Measurements from ENCODE around the gene TMEM212. TPM values are rescaled to one million over a fixed set of nuclear protein-coding genes. Genes with fewer than 3 reads are reported as not detected.

TMEM212 gene
- total and polyA plus RNA-seq, 7 donors: not detected

- ATAC-seq (no peak), DNase-seq (no peak)
- no peak overlapping the region for H3K27ac ChIP-seq
- H3K4me1 ChIP-seq: no peaks in the 10 kb centered on the region
- no peaks in the 10 kb centered on the region for H3K27me3 ChIP-seq (ENCODE audit: insufficient read depth in 3 of 3, low read length in 2 of 3)
- no peaks in the 10 kb centered on the region for H3K9me3 ChIP-seq
- no peaks in the 10 kb centered on the region for H3K36me3 ChIP-seq (ENCODE audit: insufficient read depth in 1 of 2, low read depth in 1 of 2)
- WGBS, 3 donors: 78 to 88% (median 80%) methylated on average over 2 of the region's 2 CpGs
- intact Hi-C loops (cut with DNase I): no loop called here
- no peak overlapping the region for H3K4me3 ChIP-seq
- TF ChIP-seq CTCF (IDR thresholded peaks at IDR 0.05): no peak
These were observed 3.4 kb downstream of the TMEM212 start for GRCh38 chr3:171846597-171846996.

GRCh38 chr3:171847133-171847532, 4.0 kb downstream of the TMEM212 start:
- DNase-seq (no peak), ATAC-seq (no peak)
- no peaks in the 10 kb centered on the region for H3K4me1 ChIP-seq
- 59 to 69% (median 63%) methylated on average over 6 of the region's 6 CpGs for WGBS, 3 donors
- no peaks in the 10 kb centered on the region for H3K9me3 ChIP-seq
- no peak overlapping the region for H3K4me3 ChIP-seq
- no peaks in the 10 kb centered on the region for H3K27me3 ChIP-seq (ENCODE audit: insufficient read depth in 3 of 3, low read length in 2 of 3)
- intact Hi-C loops (cut with DNase I): no loop called here
- no peak for TF ChIP-seq CTCF (IDR thresholded peaks at IDR 0.05)
- no peaks in the 10 kb centered on the region for H3K36me3 ChIP-seq (ENCODE audit: insufficient read depth in 1 of 2, low read depth in 1 of 2)
- no peak overlapping the region for H3K27ac ChIP-seq

GRCh38 chr3:171847595-171848259, 4.6 kb downstream of the TMEM212 start:
- DNase-seq (no peak), ATAC-seq (no peak)
- no peak for TF ChIP-seq CTCF (IDR thresholded peaks at IDR 0.05)
- Histone ChIP-seq H3K4me1 (no peaks in the 10 kb centered on the region), H3K36me3 (ENCODE audit: insufficient read depth in 1 of 2, low read depth in 1 of 2) (no peaks in the 10 kb centered on the region), H3K4me3 (no peak overlapping the region), H3K27me3 (ENCODE audit: insufficient read depth in 3 of 3, low read length in 2 of 3) (no peaks in the 10 kb centered on the region), H3K27ac (no peak overlapping the region), H3K9me3 (no peaks in the 10 kb centered on the region)
- intact Hi-C loops (cut with DNase I): no loop called here
- WGBS, 3 donors: 67 to 88% (median 87%) methylated on average over 3 of the region's 3 CpGs

GRCh38 chr3:171849617-171850319, 6.6 kb downstream of the TMEM212 start:
- no peaks in the 10 kb centered on the region for H3K27me3 ChIP-seq (ENCODE audit: insufficient read depth in 3 of 3, low read length in 2 of 3)
- ATAC-seq (no peak), DNase-seq (no peak)
- H3K9me3 ChIP-seq: peaks cover 12% of the 10 kb centered on the region
- WGBS, 3 donors: 88 to 91% (median 89%) methylated on average over 6 of the region's 6 CpGs
- no peak overlapping the region for H3K27ac ChIP-seq
- H3K4me3 ChIP-seq: no peak overlapping the region
- no peaks in the 10 kb centered on the region for H3K4me1 ChIP-seq
- no peak for TF ChIP-seq CTCF (IDR thresholded peaks at IDR 0.05)
- intact Hi-C loops (cut with DNase I): no loop called here
- H3K36me3 ChIP-seq (ENCODE audit: insufficient read depth in 1 of 2, low read depth in 1 of 2): no peaks in the 10 kb centered on the region

All from psoas muscle (tissue), 8 donors.